HepG2 (cell line): Measurements from ENCODE around the gene GINS3. TPM values are rescaled to one million over a fixed set of nuclear protein-coding genes. Genes with fewer than 3 reads are reported as not detected.
A peak's percentile ranks its signal among the peaks of the same experiment; 100 is the strongest.

Experiments used
- ATAC-seq: fragments of 200-7000 bp; cut with Tn5 transposase; 3 replicates; pipeline ENCODE4 v1.9.1; 2020; ENCODE audit warnings: mild to moderate bottlenecking, moderate library complexity
- BruUV-seq: library from RNA; stranded (reverse); fragments of 400-500 nt; replicated peaks from 2 replicates; lab custom pipeline; 2021; lab: Mats Ljungman, UMichigan
- CTCF ChIA-PET: fragments of 300-600 bp; formaldehyde crosslinking; extraction: SDS; loops from one replicate; lab custom pipeline; 2021; ENCODE audit warnings: low total read pairs, inconsistent platforms, low intra/inter-chr PET ratio; lab: Yijun Ruan, JAX
- POLR2A ChIA-PET: fragments of 350-600 bp; sonication (Branson Sonifier 250); formaldehyde crosslinking; loops from one replicate; lab custom pipeline; 2020; ENCODE audit warnings: antibody characterized with exemption, inconsistent platforms; lab: Yijun Ruan, JAX
- DNase-seq: peaks from one replicate; pipeline ENCODE4 v3.0.0-alpha.2; 2015; ENCODE audit warnings: low spot score
- FAIRE-seq: peaks from 3 replicates; lab custom pipeline; 2011; peaks lifted over from hg19 to GRCh38; lab: Jason Lieb, UNC
- H2AFZ ChIP-seq: one replicate; pipeline ENCODE4 v1.6.1; 2011; ENCODE audit warnings: low read length, inconsistent platforms
- H3K27ac ChIP-seq: fragments of 300-600 bp; 3 replicates; pipeline ENCODE4 v1.8.0; 2011; ENCODE audit warnings: mixed run types, mild to moderate bottlenecking, mixed read lengths, low read length, inconsistent platforms; ENCODE audit not compliant: insufficient read depth; ENCODE audit errors: extremely low read length
- H3K27me3 ChIP-seq, 2 experiments: fragments of 200-600 bp in 1 of 2; 2 replicates in 1 of 2; 3 replicates in 1 of 2; pipeline versions ENCODE4 v1.6.0 to v1.8.0; 2011; ENCODE audit warnings: low read length in 2 of 2, mild to moderate bottlenecking in 2 of 2, moderate library complexity in 2 of 2, inconsistent platforms in 1 of 2; ENCODE audit not compliant: insufficient read depth in 2 of 2, control insufficient read depth in 1 of 2
- H3K36me3 ChIP-seq, 2 experiments: fragments of 200-600 bp in 1 of 2; replicated peaks in 1 of 2; 2 replicates in 1 of 2; 3 replicates in 1 of 2; pipeline versions ENCODE4 v1.5.1 to v1.8.0; 2011; ENCODE audit warnings: low read length in 2 of 2, inconsistent platforms in 1 of 2; ENCODE audit not compliant: insufficient read depth in 2 of 2, control insufficient read depth in 1 of 2
- H3K4me1 ChIP-seq: 2 replicates; pipeline ENCODE4 v1.5.1; 2012; ENCODE audit warnings: low read length, inconsistent platforms; ENCODE audit not compliant: insufficient read depth
- H3K4me2 ChIP-seq: 2 replicates; pipeline ENCODE4 v1.6.0; 2011; ENCODE audit warnings: low read depth, low read length, inconsistent platforms
- H3K4me3 ChIP-seq, 3 experiments: fragments of 200-600 bp in 1 of 3; sonication (generic), shearing (Covaris generic) in 1 of 3; replicated peaks in 1 of 3; 2 replicates each; pipeline ENCODE4 v1.5.1; 2011 to 2016; ENCODE audit warnings: low read length in 3 of 3, inconsistent platforms in 2 of 3, low read depth in 2 of 3, mild to moderate bottlenecking in 2 of 3, control low read depth in 1 of 3, mixed read lengths in 1 of 3; ENCODE audit not compliant: insufficient read depth in 1 of 3
- H3K79me2 ChIP-seq: one replicate; pipeline ENCODE4 v1.6.1; 2011; ENCODE audit warnings: low read length, inconsistent platforms; ENCODE audit not compliant: insufficient read depth
- H3K9ac ChIP-seq: 2 replicates; pipeline ENCODE4 v1.6.0; 2011; ENCODE audit warnings: mild to moderate bottlenecking, low read depth, low read length, inconsistent platforms; ENCODE audit not compliant: insufficient read depth
- H3K9me3 ChIP-seq: 2 replicates; pipeline ENCODE4 v1.5.1; 2012; ENCODE audit warnings: mild to moderate bottlenecking, low read length
- H4K20me1 ChIP-seq: 2 replicates; pipeline ENCODE4 v1.6.0; 2011; ENCODE audit warnings: inconsistent platforms, mild to moderate bottlenecking, low read length, moderate library complexity; ENCODE audit not compliant: insufficient read depth
- EHMT2 ChIP-seq: fragments of 200-600 bp; sonication (generic); IDR thresholded peaks from 2 replicates; pipeline ENCODE4 v1.7.0; 2017; ENCODE audit warnings: antibody characterized with exemption, low read depth, low read length, borderline replicate concordance
- HMG20A ChIP-seq: IDR thresholded peaks from 2 replicates; pipeline ENCODE4 v1.6.1; 2016; ENCODE audit warnings: borderline replicate concordance
- KAT2B ChIP-seq: fragments of 150-350 bp; IDR thresholded peaks from 2 replicates; pipeline ENCODE4 v1.6.1; 2014; ENCODE audit warnings: low read depth, low read length, borderline replicate concordance
- MED13 ChIP-seq: sonication (generic); formaldehyde crosslinking; IDR thresholded peaks from 2 replicates; pipeline ENCODE4 v1.5.0; 2020; ENCODE audit warnings: missing genetic modification reagents
- MTF1 ChIP-seq: sonication (generic); formaldehyde crosslinking; IDR thresholded peaks from 2 replicates; pipeline ENCODE4 v1.5.0; 2020; ENCODE audit warnings: missing genetic modification reagents
- REXO4 ChIP-seq: sonication (generic); formaldehyde crosslinking; IDR thresholded peaks from 2 replicates; pipeline ENCODE4 v1.8.0; 2022; ENCODE audit warnings: missing genetic modification reagents, mild to moderate bottlenecking, borderline replicate concordance
- ZFP37 ChIP-seq: sonication (generic); formaldehyde crosslinking; IDR thresholded peaks from 2 replicates; pipeline ENCODE4 v1.4.0; 2020; ENCODE audit warnings: missing genetic modification reagents, borderline replicate concordance
- ZNF460 ChIP-seq: sonication (generic); formaldehyde crosslinking; IDR thresholded peaks from 2 replicates; pipeline ENCODE4 v1.5.1; 2020; ENCODE audit warnings: missing genetic modification reagents, mild to moderate bottlenecking, borderline replicate concordance
- ZNF768 ChIP-seq: sonication (generic); formaldehyde crosslinking; IDR thresholded peaks from 2 replicates; pipeline ENCODE4 v1.4.0; 2020; ENCODE audit warnings: missing genetic modification reagents
- WGBS: methylation state at CpG from one replicate; pipeline ENCODE4 v1.1.6; 2017; ENCODE audit warnings: low lambda C conversion rate; 5-methylcytosine and 5-hydroxymethylcytosine counted together
- in situ Hi-C: cut with HindIII; loops from 2 replicates; pipeline ENCODE4 v1.10.0; 2017; ENCODE audit warnings: low pct_unique_long_range_greater_than_20kb; ENCODE audit not compliant: extremely low pct_ligation_motif_present
- intact Hi-C: fragments of 100-400 bp; cut with micrococcal nuclease; formaldehyde crosslinking; loops from one replicate; pipeline ENCODE4 v1.10.0; 2022; ENCODE audit not compliant: unreplicated experiment
- polyA plus RNA-seq, 8 experiments: library from polyadenylated mRNA; depleted of rRNA in 3 of 8; stranded (reverse) in 7 of 8; unstranded in 1 of 8; fragments of >200 nt; fragmentation: Illumina TruSeq in 4 of 8; extraction: Trizol in 4 of 8; gene quantifications; 2 replicates each; pipeline versions ENCODE4 v1.2.1 to v1.2.3, GENCODE V29; 2011 to 2016; ENCODE audit warnings: low read depth in 4 of 8, missing spikeins in 1 of 8, mixed read lengths in 1 of 8; ENCODE audit not compliant: insufficient read depth in 1 of 8
- total RNA-seq, 5 experiments: library from RNA; depleted of rRNA; stranded (reverse); fragments of >200 nt; fragmentation: Illumina TruSeq; extraction: Trizol; gene quantifications; 2 replicates each; pipeline ENCODE4 v1.2.3, GENCODE V29; 2016; ENCODE audit warnings: low read depth in 1 of 5
- TF ChIP-seq, protein P1 (sequence below): sonication (generic); formaldehyde crosslinking; IDR thresholded peaks from 2 replicates; pipeline ENCODE4 v1.8.0; 2022; ENCODE audit warnings: mild to moderate bottlenecking, missing genetic modification reagents, moderate library complexity

Gene GINS3
- total and polyA plus RNA-seq, 2 of the 13 experiments (the other 11 are each of a cell fraction or from before 2014, with no cell fraction given) = 6.5 to 19.3 TPM

DNA sequence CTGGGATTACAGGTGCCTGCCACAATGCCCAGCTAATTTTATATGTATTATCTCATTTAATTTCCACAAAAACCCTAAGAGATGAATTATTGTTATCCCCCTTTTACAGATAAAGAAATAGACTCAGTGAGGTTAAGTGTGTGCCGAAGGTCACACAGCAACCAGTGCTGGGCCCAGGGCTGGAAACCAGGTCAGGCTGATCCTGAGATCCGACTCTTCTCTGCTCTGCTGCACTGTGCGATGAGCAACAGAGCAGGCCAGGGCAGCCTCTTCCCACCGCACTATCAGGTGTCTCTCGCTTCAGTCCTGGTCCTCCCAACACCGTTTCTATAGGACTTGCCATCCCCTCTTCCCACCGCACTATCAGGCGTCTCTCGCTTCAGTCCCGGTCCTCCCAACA, 24.8 kb downstream of the GINS3 start:
- ChIA-PET POLR2A (no interaction called here), CTCF (no interaction called here)
- H3K4me2 ChIP-seq = no peak overlapping the region
- no peak overlapping the region for H3K9ac ChIP-seq
- 72% methylated on average over 10 of the region's 10 CpGs for WGBS
- peaks cover 0 to 7% of the 10 kb centered on the region in 2 experiments; a peak in 1 of 5 replicates for H3K27me3 ChIP-seq
- ATAC-seq (no peak), DNase-seq (no peak), FAIRE-seq (no peak)
- TF ChIP-seq, protein P1, sequence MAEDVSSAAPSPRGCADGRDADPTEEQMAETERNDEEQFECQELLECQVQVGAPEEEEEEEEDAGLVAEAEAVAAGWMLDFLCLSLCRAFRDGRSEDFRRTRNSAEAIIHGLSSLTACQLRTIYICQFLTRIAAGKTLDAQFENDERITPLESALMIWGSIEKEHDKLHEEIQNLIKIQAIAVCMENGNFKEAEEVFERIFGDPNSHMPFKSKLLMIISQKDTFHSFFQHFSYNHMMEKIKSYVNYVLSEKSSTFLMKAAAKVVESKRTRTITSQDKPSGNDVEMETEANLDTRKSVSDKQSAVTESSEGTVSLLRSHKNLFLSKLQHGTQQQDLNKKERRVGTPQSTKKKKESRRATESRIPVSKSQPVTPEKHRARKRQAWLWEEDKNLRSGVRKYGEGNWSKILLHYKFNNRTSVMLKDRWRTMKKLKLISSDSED = no peak
- TF ChIP-seq ZNF460 (no peak), EHMT2 (no peak), MED13 (CRISPR knock-in tag) (no peak), MTF1 (CRISPR knock-in tag) (no peak), ZNF768 (CRISPR knock-in tag) (peak; percentile 48; the same call in 1 of the 2 replicates), KAT2B (no peak)
- H3K27ac ChIP-seq = no peak overlapping the region
- in situ Hi-C loops (no loop called here), intact Hi-C loops (no loop called here)
- no peaks in the 10 kb centered on the region for H3K79me2 ChIP-seq
- BruUV-seq = no TSS peak
- H3K4me3 ChIP-seq = no peak overlapping the region
- H3K36me3 ChIP-seq = no peaks in the 10 kb centered on the region
- no peaks in the 10 kb centered on the region for H4K20me1 ChIP-seq
- no peaks in the 10 kb centered on the region for H3K9me3 ChIP-seq
- H2AFZ ChIP-seq = no peak overlapping the region
- H3K4me1 ChIP-seq = no peaks in the 10 kb centered on the region

DNA sequence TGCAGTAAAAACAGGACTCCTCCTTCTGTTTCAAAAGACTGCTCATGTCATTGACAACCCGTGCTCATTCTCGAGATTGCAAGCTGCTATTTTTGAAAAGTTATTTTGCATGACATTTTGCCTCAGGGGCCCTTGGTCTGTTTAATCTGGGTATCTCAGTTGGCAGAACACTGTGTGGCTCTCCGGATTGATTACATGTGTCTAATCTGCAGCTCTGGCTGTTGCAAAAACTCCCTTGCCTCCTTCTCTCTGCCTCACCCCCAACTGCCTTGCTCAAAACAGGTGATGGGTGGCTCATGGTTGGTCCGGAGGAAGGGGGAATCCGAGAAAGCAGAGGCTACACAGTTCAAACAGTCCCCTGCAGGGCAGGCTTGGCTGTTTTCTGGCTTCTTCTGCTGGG, 25.3 kb downstream of the GINS3 start:
- WGBS = 39% methylated on average over 5 of the region's 5 CpGs
- Histone ChIP-seq H4K20me1 (no peaks in the 10 kb centered on the region), H3K9ac (no peak overlapping the region), H3K27me3 (peaks cover 0 to 7% of the 10 kb centered on the region in 2 experiments; a peak in 1 of 5 replicates), H3K4me1 (no peaks in the 10 kb centered on the region), H2AFZ (no peak overlapping the region), H3K4me3 (no peak overlapping the region), H3K4me2 (no peak overlapping the region), H3K36me3 (no peaks in the 10 kb centered on the region), H3K9me3 (no peaks in the 10 kb centered on the region), H3K79me2 (no peaks in the 10 kb centered on the region), H3K27ac (no peak overlapping the region)
- ATAC-seq (no peak), DNase-seq (no peak), FAIRE-seq (no peak)
- intact Hi-C loops (no loop called here), in situ Hi-C loops (no loop called here)
- POLR2A ChIA-PET = no interaction called here
- CTCF ChIA-PET = no interaction called here
- BruUV-seq = no TSS peak
- no peak for TF ChIP-seq HMG20A (CRISPR knock-in tag)
- no peak for TF ChIP-seq REXO4 (CRISPR knock-in tag)
- no peak for TF ChIP-seq ZFP37
